ENCODE data around the gene SRXN1. TPM values are rescaled to one million over a fixed set of nuclear protein-coding genes. Genes with fewer than 3 reads are reported as not detected.
A peak's percentile ranks its signal among the peaks of the same experiment; 100 is the strongest.

The SRXN1 gene
- total and polyA plus RNA-seq, 9 of the 15 experiments (the other 6 are each of a cell fraction or from before 2014, with no cell fraction given): 6.8 to 36.4 (median 21.6) TPM

GRCh38 chr20:651713-652614 is 1.0 kb downstream of the SRXN1 start (continued):
- TF ChIP-seq ZBTB1 (CRISPR knock-in tag; IDR thresholded peaks at IDR 0.05; ENCODE audit: borderline replicate concordance, low read depth) (no peak), ZNF197 (CRISPR knock-in tag; IDR thresholded peaks at IDR 0.05; ENCODE audit: low read depth) (no peak), ZC3H4 (CRISPR knock-in tag; IDR thresholded peaks at IDR 0.05; ENCODE audit: borderline replicate concordance) (peak; percentile 39; the same call in 1 of the 2 replicates), EP400 (IDR thresholded peaks at IDR 0.05) (peak; percentile 75), JUN (IDR thresholded peaks at IDR 0.05; ENCODE audit: borderline replicate concordance, low read depth, low read length) (no peak), JUN (CRISPR knock-in tag; IDR thresholded peaks at IDR 0.05; ENCODE audit: borderline replicate concordance) (no peak), ZC3H8 (IDR thresholded peaks at IDR 0.05) (no peak), POLR2A (conservative IDR thresholded peaks at IDR 0.05) (peak; percentile 62), LARP7 (IDR thresholded peaks at IDR 0.05) (no peak), THRB (CRISPR knock-in tag; conservative IDR thresholded peaks at IDR 0.05) (no peak), ZNF764 (CRISPR knock-in tag; IDR thresholded peaks at IDR 0.05; ENCODE audit: low read depth) (no peak), RNF2 (IDR thresholded peaks at IDR 0.05) (no peak), PRMT5 (CRISPR knock-in tag; IDR thresholded peaks at IDR 0.05) (no peak), RHOXF2B (CRISPR knock-in tag; conservative IDR thresholded peaks at IDR 0.05) (no peak), TRIM28 (IDR thresholded peaks at IDR 0.05) (no peak), STAT5A (IDR thresholded peaks at IDR 0.05; ENCODE audit: borderline replicate concordance, low read length) (no peak), POU5F1 (IDR thresholded peaks at IDR 0.05; ENCODE audit: borderline replicate concordance, low read depth, low read length, partially characterized antibody) (no peak), DIDO1 (tag; IDR thresholded peaks at IDR 0.05; ENCODE audit: low read depth) (no peak), HINFP (tag; conservative IDR thresholded peaks at IDR 0.05; ENCODE audit: low read depth) (no peak), POLR3A (IDR thresholded peaks at IDR 0.05; ENCODE audit: borderline replicate concordance, extremely low read depth, insufficient read depth, insufficient read length) (no peak), HIVEP1 (CRISPR knock-in tag; IDR thresholded peaks at IDR 0.05) (no peak), RBM34 (IDR thresholded peaks at IDR 0.05; ENCODE audit: borderline replicate concordance, insufficient read depth, low read length) (no peak)
- TF ChIP-seq, protein P1, sequence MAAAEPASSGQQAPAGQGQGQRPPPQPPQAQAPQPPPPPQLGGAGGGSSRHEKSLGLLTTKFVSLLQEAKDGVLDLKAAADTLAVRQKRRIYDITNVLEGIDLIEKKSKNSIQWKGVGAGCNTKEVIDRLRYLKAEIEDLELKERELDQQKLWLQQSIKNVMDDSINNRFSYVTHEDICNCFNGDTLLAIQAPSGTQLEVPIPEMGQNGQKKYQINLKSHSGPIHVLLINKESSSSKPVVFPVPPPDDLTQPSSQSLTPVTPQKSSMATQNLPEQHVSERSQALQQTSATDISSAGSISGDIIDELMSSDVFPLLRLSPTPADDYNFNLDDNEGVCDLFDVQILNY (CRISPR knock-in tag; IDR thresholded peaks at IDR 0.05): no peak; the same call in 1 of the 2 replicates
- TF ChIP-seq, protein P2, sequence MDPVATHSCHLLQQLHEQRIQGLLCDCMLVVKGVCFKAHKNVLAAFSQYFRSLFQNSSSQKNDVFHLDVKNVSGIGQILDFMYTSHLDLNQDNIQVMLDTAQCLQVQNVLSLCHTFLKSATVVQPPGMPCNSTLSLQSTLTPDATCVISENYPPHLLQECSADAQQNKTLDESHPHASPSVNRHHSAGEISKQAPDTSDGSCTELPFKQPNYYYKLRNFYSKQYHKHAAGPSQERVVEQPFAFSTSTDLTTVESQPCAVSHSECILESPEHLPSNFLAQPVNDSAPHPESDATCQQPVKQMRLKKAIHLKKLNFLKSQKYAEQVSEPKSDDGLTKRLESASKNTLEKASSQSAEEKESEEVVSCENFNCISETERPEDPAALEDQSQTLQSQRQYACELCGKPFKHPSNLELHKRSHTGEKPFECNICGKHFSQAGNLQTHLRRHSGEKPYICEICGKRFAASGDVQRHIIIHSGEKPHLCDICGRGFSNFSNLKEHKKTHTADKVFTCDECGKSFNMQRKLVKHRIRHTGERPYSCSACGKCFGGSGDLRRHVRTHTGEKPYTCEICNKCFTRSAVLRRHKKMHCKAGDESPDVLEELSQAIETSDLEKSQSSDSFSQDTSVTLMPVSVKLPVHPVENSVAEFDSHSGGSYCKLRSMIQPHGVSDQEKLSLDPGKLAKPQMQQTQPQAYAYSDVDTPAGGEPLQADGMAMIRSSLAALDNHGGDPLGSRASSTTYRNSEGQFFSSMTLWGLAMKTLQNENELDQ (CRISPR knock-in tag; IDR thresholded peaks at IDR 0.05; ENCODE audit: borderline replicate concordance): no peak

All from K562 (cell line).